Measurements from ENCODE around the gene PAXIP1.
A peak's percentile ranks its signal among the peaks of the same experiment; 100 is the strongest.

The PAXIP1 gene

GRCh38 chr7:155011086-155011485, 8.2 kb upstream of the PAXIP1 start:
- H3K9ac ChIP-seq (ENCODE audit: low read depth in 1 of 2, low read length in 2 of 2): no peak overlapping the region
- H3K27ac ChIP-seq (ENCODE audit: low read depth, low read length): no peak overlapping the region
- H3K36me3 ChIP-seq (ENCODE audit: control insufficient read depth in 1 of 2, insufficient read depth in 2 of 2, low read length in 2 of 2): peaks cover 1 to 3% of the 10 kb centered on the region in 2 donors

GRCh38 chr7:155009570-155010157, 6.7 kb upstream of the PAXIP1 start:
- Histone ChIP-seq H3K36me3 (ENCODE audit: control insufficient read depth in 1 of 2, insufficient read depth in 2 of 2, low read length in 2 of 2) (peaks cover 3 to 6% of the 10 kb centered on the region in 2 donors), H3K27ac (ENCODE audit: low read depth, low read length) (no peak overlapping the region), H3K4me1 (ENCODE audit: control insufficient read depth in 1 of 2, insufficient read depth in 2 of 2, low read length in 2 of 2) (peaks cover 3 to 4% of the 10 kb centered on the region in 2 donors), H3K4me3 (ENCODE audit: low read depth in 1 of 2, low read length in 2 of 2) (no peak overlapping the region), H3K27me3 (ENCODE audit: control insufficient read depth in 1 of 2, insufficient read depth in 2 of 2, low read length in 2 of 2) (no peaks in the 10 kb centered on the region), H3K9ac (ENCODE audit: low read depth in 1 of 2, low read length in 2 of 2) (no peak overlapping the region), H3K9me3 (ENCODE audit: control insufficient read depth in 1 of 2, low read length in 2 of 2) (no peaks in the 10 kb centered on the region)

More at GRCh38 chr7:155011086-155011485, 8.2 kb upstream of the PAXIP1 start:
- Histone ChIP-seq H3K9me3 (ENCODE audit: control insufficient read depth in 1 of 2, low read length in 2 of 2) (no peaks in the 10 kb centered on the region), H3K27me3 (ENCODE audit: control insufficient read depth in 1 of 2, insufficient read depth in 2 of 2, low read length in 2 of 2) (no peaks in the 10 kb centered on the region), H3K4me1 (ENCODE audit: control insufficient read depth in 1 of 2, insufficient read depth in 2 of 2, low read length in 2 of 2) (no peaks in the 10 kb centered on the region), H3K4me3 (ENCODE audit: low read depth in 1 of 2, low read length in 2 of 2) (no peak overlapping the region)

- H3K27me3 ChIP-seq (ENCODE audit: control insufficient read depth in 1 of 2, insufficient read depth in 2 of 2, low read length in 2 of 2): no peaks in the 10 kb centered on the region
- H3K27ac ChIP-seq (ENCODE audit: low read depth, low read length): no peak overlapping the region
- no peak overlapping the region for H3K4me3 ChIP-seq (ENCODE audit: low read depth in 1 of 2, low read length in 2 of 2)
- H3K36me3 ChIP-seq (ENCODE audit: control insufficient read depth in 1 of 2, insufficient read depth in 2 of 2, low read length in 2 of 2): peaks cover 3 to 6% of the 10 kb centered on the region in 2 donors
- peaks cover 7% of the 10 kb centered on the region in 2 donors for H3K4me1 ChIP-seq (ENCODE audit: control insufficient read depth in 1 of 2, insufficient read depth in 2 of 2, low read length in 2 of 2)
- H3K9me3 ChIP-seq (ENCODE audit: control insufficient read depth in 1 of 2, low read length in 2 of 2): no peaks in the 10 kb centered on the region
- no peak overlapping the region for H3K9ac ChIP-seq (ENCODE audit: low read depth in 1 of 2, low read length in 2 of 2)
Observed at GRCh38 chr7:155007947-155008346, 5.0 kb upstream of the PAXIP1 start.

GRCh38 chr7:155003376-155004214, 671 bp upstream of the PAXIP1 start:
- Histone ChIP-seq H3K27ac (ENCODE audit: low read depth, low read length) (peak overlapping the region; percentile 90), H3K36me3 (ENCODE audit: control insufficient read depth in 1 of 2, insufficient read depth in 2 of 2, low read length in 2 of 2) (peaks cover 3 to 11% of the 10 kb centered on the region in 2 donors), H3K9me3 (ENCODE audit: control insufficient read depth in 1 of 2, low read length in 2 of 2) (no peaks in the 10 kb centered on the region), H3K4me1 (ENCODE audit: control insufficient read depth in 1 of 2, insufficient read depth in 2 of 2, low read length in 2 of 2) (peaks cover 11 to 13% of the 10 kb centered on the region in 2 donors), H3K27me3 (ENCODE audit: control insufficient read depth in 1 of 2, insufficient read depth in 2 of 2, low read length in 2 of 2) (no peaks in the 10 kb centered on the region), H3K4me3 (ENCODE audit: low read depth in 1 of 2, low read length in 2 of 2) (peak overlapping the region; percentile 72 to 85), H3K9ac (ENCODE audit: low read depth in 1 of 2, low read length in 2 of 2) (peak overlapping the region; percentile 83 to 87)

GRCh38 chr7:155002411-155003091, 373 bp downstream of the PAXIP1 start:
- Histone ChIP-seq H3K9ac (ENCODE audit: low read depth in 1 of 2, low read length in 2 of 2) (peak overlapping the region; percentile 53 to 70), H3K27me3 (ENCODE audit: control insufficient read depth in 1 of 2, insufficient read depth in 2 of 2, low read length in 2 of 2) (no peaks in the 10 kb centered on the region), H3K27ac (ENCODE audit: low read depth, low read length) (no peak overlapping the region), H3K9me3 (ENCODE audit: control insufficient read depth in 1 of 2, low read length in 2 of 2) (no peaks in the 10 kb centered on the region), H3K36me3 (ENCODE audit: control insufficient read depth in 1 of 2, insufficient read depth in 2 of 2, low read length in 2 of 2) (peaks cover 6 to 20% of the 10 kb centered on the region in 2 donors), H3K4me1 (ENCODE audit: control insufficient read depth in 1 of 2, insufficient read depth in 2 of 2, low read length in 2 of 2) (peaks cover 11 to 13% of the 10 kb centered on the region in 2 donors), H3K4me3 (ENCODE audit: low read depth in 1 of 2, low read length in 2 of 2) (peak overlapping the region; percentile 67 to 73)

- peaks cover 11 to 13% of the 10 kb centered on the region in 2 donors for H3K4me1 ChIP-seq (ENCODE audit: control insufficient read depth in 1 of 2, insufficient read depth in 2 of 2, low read length in 2 of 2)
- no peak overlapping the region for H3K27ac ChIP-seq (ENCODE audit: low read depth, low read length)
- peak overlapping the region; percentile 53 to 70 for H3K9ac ChIP-seq (ENCODE audit: low read depth in 1 of 2, low read length in 2 of 2)
- H3K27me3 ChIP-seq (ENCODE audit: control insufficient read depth in 1 of 2, insufficient read depth in 2 of 2, low read length in 2 of 2): no peaks in the 10 kb centered on the region
- H3K4me3 ChIP-seq (ENCODE audit: low read depth in 1 of 2, low read length in 2 of 2): peak overlapping the region; percentile 67 to 73
- no peaks in the 10 kb centered on the region for H3K9me3 ChIP-seq (ENCODE audit: control insufficient read depth in 1 of 2, low read length in 2 of 2)
- H3K36me3 ChIP-seq (ENCODE audit: control insufficient read depth in 1 of 2, insufficient read depth in 2 of 2, low read length in 2 of 2): peaks cover 11 to 27% of the 10 kb centered on the region in 2 donors
Observed at GRCh38 chr7:155001756-155002410, 1.0 kb downstream of the PAXIP1 start.

GRCh38 chr7:155000795-155001194, 2.1 kb downstream of the PAXIP1 start:
- Histone ChIP-seq H3K9me3 (ENCODE audit: control insufficient read depth in 1 of 2, low read length in 2 of 2) (no peaks in the 10 kb centered on the region), H3K27me3 (ENCODE audit: control insufficient read depth in 1 of 2, insufficient read depth in 2 of 2, low read length in 2 of 2) (no peaks in the 10 kb centered on the region), H3K9ac (ENCODE audit: low read depth in 1 of 2, low read length in 2 of 2) (no peak overlapping the region), H3K4me1 (ENCODE audit: control insufficient read depth in 1 of 2, insufficient read depth in 2 of 2, low read length in 2 of 2) (peaks cover 11 to 13% of the 10 kb centered on the region in 2 donors), H3K36me3 (ENCODE audit: control insufficient read depth in 1 of 2, insufficient read depth in 2 of 2, low read length in 2 of 2) (peaks cover 10 to 26% of the 10 kb centered on the region in 2 donors), H3K4me3 (ENCODE audit: low read depth in 1 of 2, low read length in 2 of 2) (no peak overlapping the region), H3K27ac (ENCODE audit: low read depth, low read length) (no peak overlapping the region)

- peaks cover 4 to 6% of the 10 kb centered on the region in 2 donors for H3K4me1 ChIP-seq (ENCODE audit: control insufficient read depth in 1 of 2, insufficient read depth in 2 of 2, low read length in 2 of 2)
- H3K9ac ChIP-seq (ENCODE audit: low read depth in 1 of 2, low read length in 2 of 2): no peak overlapping the region
- no peak overlapping the region for H3K4me3 ChIP-seq (ENCODE audit: low read depth in 1 of 2, low read length in 2 of 2)
- H3K36me3 ChIP-seq (ENCODE audit: control insufficient read depth in 1 of 2, insufficient read depth in 2 of 2, low read length in 2 of 2): peaks cover 10 to 32% of the 10 kb centered on the region in 2 donors
- H3K9me3 ChIP-seq (ENCODE audit: control insufficient read depth in 1 of 2, low read length in 2 of 2): no peaks in the 10 kb centered on the region
- H3K27ac ChIP-seq (ENCODE audit: low read depth, low read length): no peak overlapping the region
- H3K27me3 ChIP-seq (ENCODE audit: control insufficient read depth in 1 of 2, insufficient read depth in 2 of 2, low read length in 2 of 2): no peaks in the 10 kb centered on the region
Observed at GRCh38 chr7:154998481-154998880, 4.4 kb downstream of the PAXIP1 start.

- Histone ChIP-seq H3K36me3 (ENCODE audit: control insufficient read depth in 1 of 2, insufficient read depth in 2 of 2, low read length in 2 of 2) (peaks cover 10 to 34% of the 10 kb centered on the region in 2 donors), H3K9ac (ENCODE audit: low read depth in 1 of 2, low read length in 2 of 2) (no peak overlapping the region), H3K9me3 (ENCODE audit: control insufficient read depth in 1 of 2, low read length in 2 of 2) (no peaks in the 10 kb centered on the region), H3K4me3 (ENCODE audit: low read depth in 1 of 2, low read length in 2 of 2) (no peak overlapping the region), H3K27me3 (ENCODE audit: control insufficient read depth in 1 of 2, insufficient read depth in 2 of 2, low read length in 2 of 2) (no peaks in the 10 kb centered on the region), H3K4me1 (ENCODE audit: control insufficient read depth in 1 of 2, insufficient read depth in 2 of 2, low read length in 2 of 2) (peaks cover 4 to 6% of the 10 kb centered on the region in 2 donors), H3K27ac (ENCODE audit: low read depth, low read length) (no peak overlapping the region)
Observed at GRCh38 chr7:154997840-154998370, 5.0 kb downstream of the PAXIP1 start.

Data from duodenal mucosa (tissue), 2 donors.